Measurements from ENCODE around the gene SGCG.

- TF ChIP-seq YY1 (IDR thresholded peaks at IDR 0.05; ENCODE audit: insufficient read depth, insufficient read length) (no peak), SUZ12 (IDR thresholded peaks at IDR 0.05; ENCODE audit: extremely low read depth, insufficient read depth, insufficient read length) (no peak), ZNF274 (IDR thresholded peaks at IDR 0.05; ENCODE audit: low read depth, low read length) (no peak)
These were observed 40.3 kb upstream of the SGCG start for GRCh38 chr13:23140492-23140891.

Measured in NT2/D1 (cell line).